Kidney (tissue), 14 donors: ENCODE measurements around the gene ETS2. TPM values are rescaled to one million over a fixed set of nuclear protein-coding genes. Genes with fewer than 3 reads are reported as not detected.

Experiments
- DNase-seq, 5 donors: peaks; one replicate each; pipeline ENCODE4 v3.0.0-alpha.2; 2013 to 2020
- FAIRE-seq: peaks from 2 replicates; lab custom pipeline; 2012; peaks lifted over from hg19 to GRCh38; lab: Jason Lieb, UNC
- H3K27ac ChIP-seq, 2 donors: one replicate each; pipeline ENCODE4 v1.7.0; 2013; ENCODE audit warnings: low read depth in 2 of 2, low read length in 2 of 2, inconsistent platforms in 1 of 2
- H3K27me3 ChIP-seq: one replicate; pipeline ENCODE4 v1.7.1; 2013; ENCODE audit warnings: low read length, inconsistent platforms; ENCODE audit not compliant: control insufficient read depth, insufficient read depth
- H3K36me3 ChIP-seq, 3 donors: one replicate each; pipeline versions ENCODE4 v1.7.0 to v1.7.1; 2013; ENCODE audit warnings: low read length in 3 of 3, control low read depth in 1 of 3, inconsistent platforms in 1 of 3; ENCODE audit not compliant: insufficient read depth in 3 of 3, control insufficient read depth in 2 of 3
- H3K4me1 ChIP-seq, 3 donors: one replicate each; pipeline versions ENCODE4 v1.7.0 to v1.7.1; 2013; ENCODE audit warnings: low read length in 3 of 3, inconsistent platforms in 1 of 3, low read depth in 1 of 3; ENCODE audit not compliant: control insufficient read depth in 2 of 3, insufficient read depth in 2 of 3
- H3K4me3 ChIP-seq, 3 donors: one replicate each; pipeline versions ENCODE4 v1.7.0 to v1.8.1; 2013; ENCODE audit warnings: low read length in 3 of 3, control low read depth in 1 of 3, inconsistent platforms in 1 of 3
- H3K9ac ChIP-seq, 3 donors: one replicate each; pipeline versions ENCODE4 v1.7.0 to v1.7.1; 2013; ENCODE audit warnings: low read length in 3 of 3, control low read depth in 1 of 3, inconsistent platforms in 1 of 3
- H3K9me3 ChIP-seq, 3 donors: one replicate each; pipeline versions ENCODE4 v1.7.0 to v1.7.1; 2013; ENCODE audit warnings: low read length in 3 of 3, control low read depth in 1 of 3, inconsistent platforms in 1 of 3; ENCODE audit not compliant: control insufficient read depth in 2 of 3, insufficient read depth in 1 of 3
- intact Hi-C: fragments of 100-400 bp; cut with DNase I; formaldehyde crosslinking; loops from one replicate; pipeline ENCODE4 v1.11.1; 2022
- polyA plus RNA-seq: library from polyadenylated mRNA; stranded (reverse); fragments of 350-450 nt; fragmentation: Illumina TruSeq; extraction: RNeasy Lipid Tissue Mini Kit (QIAGEN cat#74804); gene quantifications from one replicate; pipeline ENCODE4 v1.2.3, GENCODE V29; 2014; ENCODE audit warnings: low read depth, low replicate concordance; ENCODE audit not compliant: insufficient read depth
- total RNA-seq: library from RNA; stranded (reverse); fragmentation: NEBNext Ultra II Directional; extraction: Animal tissue kit (Norgen Biotek cat#: 25700); gene quantifications from one replicate; pipeline ENCODE4 v1.2.1, GENCODE V29; 2021
- TF ChIP-seq, protein P1 (sequence below): IDR thresholded peaks from 3 replicates; pipeline ENCODE4 v1.5.1; 2012; ENCODE audit warnings: mild to moderate bottlenecking, moderate library complexity, borderline replicate concordance; ENCODE audit not compliant: insufficient read depth; ENCODE audit errors: extremely low read depth
- donor health status: control.
- donor health status: control.
- donor health status: control.
- donor health status: control.
- donor health status: control.
- donor health status: DM: yes; HTN: yes; CAD: no.
- donor health status: Normal renal cell carcinoma (clear cell type).

The ETS2 gene
- total and polyA plus RNA-seq, 2 donors from 2014 or later: 43.1 to 178 TPM

DNA sequence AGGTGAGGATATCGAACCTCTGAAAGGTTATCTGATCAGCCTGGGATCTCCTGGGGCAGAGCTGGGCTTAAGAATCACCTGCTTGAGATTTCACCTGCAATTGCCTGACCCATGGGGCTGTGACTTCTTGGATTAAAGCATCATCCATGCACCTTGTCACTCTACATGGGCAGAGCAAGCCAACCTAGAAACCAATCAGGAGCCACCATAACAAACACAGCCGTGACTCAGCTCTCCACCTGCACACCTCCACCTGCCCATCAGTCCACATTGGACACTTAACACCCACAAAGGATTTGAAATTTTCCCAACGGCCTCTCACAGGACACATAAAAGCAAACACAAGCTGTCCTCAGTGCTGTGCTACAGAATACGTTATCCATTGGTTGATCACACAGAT is 35.1 kb upstream of the ETS2 start:
- no peak for FAIRE-seq
- no peak overlapping the region for H3K27ac ChIP-seq

DNA sequence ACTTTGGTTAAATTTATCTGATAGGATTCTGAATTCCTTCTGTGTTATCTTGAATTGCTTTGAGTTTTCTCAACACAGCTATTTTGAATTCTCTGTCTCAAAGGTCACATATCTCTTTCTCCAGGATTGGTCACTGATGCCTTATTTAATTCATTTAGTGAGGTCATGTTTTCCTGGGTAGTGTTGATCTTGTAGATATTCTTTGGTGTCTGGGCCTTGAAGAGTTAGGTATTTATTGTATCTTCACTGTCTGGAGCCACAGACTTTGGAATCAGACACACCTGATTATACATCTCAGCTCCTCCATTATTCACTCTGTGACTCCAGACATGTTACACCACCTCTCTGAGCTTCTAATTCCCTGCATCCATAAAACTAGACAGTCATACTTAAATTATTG is 34.2 kb upstream of the ETS2 start:
- Histone ChIP-seq H3K4me1 (peaks cover 0 to 9% (median 7%) of the 10 kb centered on the region in 3 donors), H3K27ac (no peak overlapping the region), H3K36me3 (no peaks in the 10 kb centered on the region), H3K4me3 (no peak overlapping the region), H3K27me3 (no peaks in the 10 kb centered on the region), H3K9ac (no peak overlapping the region), H3K9me3 (no peaks in the 10 kb centered on the region)
- DNase-seq (no peak), FAIRE-seq (no peak)
- TF ChIP-seq, protein P1, sequence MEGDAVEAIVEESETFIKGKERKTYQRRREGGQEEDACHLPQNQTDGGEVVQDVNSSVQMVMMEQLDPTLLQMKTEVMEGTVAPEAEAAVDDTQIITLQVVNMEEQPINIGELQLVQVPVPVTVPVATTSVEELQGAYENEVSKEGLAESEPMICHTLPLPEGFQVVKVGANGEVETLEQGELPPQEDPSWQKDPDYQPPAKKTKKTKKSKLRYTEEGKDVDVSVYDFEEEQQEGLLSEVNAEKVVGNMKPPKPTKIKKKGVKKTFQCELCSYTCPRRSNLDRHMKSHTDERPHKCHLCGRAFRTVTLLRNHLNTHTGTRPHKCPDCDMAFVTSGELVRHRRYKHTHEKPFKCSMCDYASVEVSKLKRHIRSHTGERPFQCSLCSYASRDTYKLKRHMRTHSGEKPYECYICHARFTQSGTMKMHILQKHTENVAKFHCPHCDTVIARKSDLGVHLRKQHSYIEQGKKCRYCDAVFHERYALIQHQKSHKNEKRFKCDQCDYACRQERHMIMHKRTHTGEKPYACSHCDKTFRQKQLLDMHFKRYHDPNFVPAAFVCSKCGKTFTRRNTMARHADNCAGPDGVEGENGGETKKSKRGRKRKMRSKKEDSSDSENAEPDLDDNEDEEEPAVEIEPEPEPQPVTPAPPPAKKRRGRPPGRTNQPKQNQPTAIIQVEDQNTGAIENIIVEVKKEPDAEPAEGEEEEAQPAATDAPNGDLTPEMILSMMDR: no peak
- intact Hi-C loops: no loop called here

More for the DNA sequence above, 35.1 kb upstream of the ETS2 start:
- peaks cover 0 to 8% (median 7%) of the 10 kb centered on the region in 3 donors for H3K4me1 ChIP-seq
- TF ChIP-seq, protein P1: no peak
- intact Hi-C loops: no loop called here
- H3K9ac ChIP-seq: no peak overlapping the region
- DNase-seq: no peak
- H3K36me3 ChIP-seq: no peaks in the 10 kb centered on the region
- H3K9me3 ChIP-seq: peaks cover 0 to 1% (median 0%) of the 10 kb centered on the region in 3 donors
- no peak overlapping the region for H3K4me3 ChIP-seq
- H3K27me3 ChIP-seq: no peaks in the 10 kb centered on the region

DNA sequence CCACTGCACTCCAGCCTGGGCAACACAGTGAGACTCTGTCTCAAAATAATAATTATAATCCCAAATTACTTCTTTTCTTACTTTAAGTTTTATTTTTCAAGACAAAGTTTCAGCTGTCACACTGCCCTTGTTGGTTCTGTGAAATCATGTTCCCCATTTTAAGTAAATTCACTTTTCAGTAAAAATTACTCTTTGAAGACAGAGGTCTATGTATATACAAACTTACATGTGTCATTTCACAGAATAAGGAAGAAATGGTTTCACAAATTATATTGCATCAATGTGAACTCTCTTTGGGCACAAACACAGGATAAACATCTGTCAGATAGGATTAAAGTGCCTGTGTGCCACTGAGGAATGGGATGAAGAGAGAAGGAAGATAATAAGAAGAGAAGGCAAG is 33.1 kb upstream of the ETS2 start:
- Histone ChIP-seq H3K27me3 (no peaks in the 10 kb centered on the region), H3K36me3 (no peaks in the 10 kb centered on the region), H3K4me3 (no peak overlapping the region), H3K9me3 (no peaks in the 10 kb centered on the region), H3K9ac (no peak overlapping the region), H3K4me1 (peaks cover 0 to 9% (median 7%) of the 10 kb centered on the region in 3 donors), H3K27ac (no peak overlapping the region)
- no peak for FAIRE-seq
- intact Hi-C loops: no loop called here
- DNase-seq: no peak
- TF ChIP-seq, protein P1: no peak
